Omental fat pad (tissue), 4 donors: ENCODE measurements around the gene CD81. TPM values are rescaled to one million over a fixed set of nuclear protein-coding genes. Genes with fewer than 3 reads are reported as not detected.

Source experiments
- ATAC-seq: fragments of 150-250 bp; one replicate; pipeline ENCODE4 v1.9.1; 2016; ENCODE audit warnings: mild to moderate bottlenecking, moderate library complexity; ENCODE audit not compliant: low FRiP score
- DNase-seq: peaks from one replicate; pipeline ENCODE4 v3.0.0-alpha.2; 2019; ENCODE audit warnings: low spot score
- total RNA-seq, 4 donors: library from RNA; depleted of rRNA; stranded (reverse); fragments of >200 nt; gene quantifications; one replicate each; pipeline ENCODE4 v1.1.0, GENCODE V29; 2016
- TF ChIP-seq, protein P1 (sequence below), 3 donors: fragments of 450-650 bp; IDR thresholded peaks; one replicate each; pipeline ENCODE4 v1.5.1; 2016 to 2017; ENCODE audit warnings: antibody characterized with exemption in 3 of 3, mild to moderate bottlenecking in 3 of 3, moderate library complexity in 2 of 3

Gene CD81
- total RNA-seq, 4 donors from 2014 or later = 540 to 765 (median 577) TPM

DNA sequence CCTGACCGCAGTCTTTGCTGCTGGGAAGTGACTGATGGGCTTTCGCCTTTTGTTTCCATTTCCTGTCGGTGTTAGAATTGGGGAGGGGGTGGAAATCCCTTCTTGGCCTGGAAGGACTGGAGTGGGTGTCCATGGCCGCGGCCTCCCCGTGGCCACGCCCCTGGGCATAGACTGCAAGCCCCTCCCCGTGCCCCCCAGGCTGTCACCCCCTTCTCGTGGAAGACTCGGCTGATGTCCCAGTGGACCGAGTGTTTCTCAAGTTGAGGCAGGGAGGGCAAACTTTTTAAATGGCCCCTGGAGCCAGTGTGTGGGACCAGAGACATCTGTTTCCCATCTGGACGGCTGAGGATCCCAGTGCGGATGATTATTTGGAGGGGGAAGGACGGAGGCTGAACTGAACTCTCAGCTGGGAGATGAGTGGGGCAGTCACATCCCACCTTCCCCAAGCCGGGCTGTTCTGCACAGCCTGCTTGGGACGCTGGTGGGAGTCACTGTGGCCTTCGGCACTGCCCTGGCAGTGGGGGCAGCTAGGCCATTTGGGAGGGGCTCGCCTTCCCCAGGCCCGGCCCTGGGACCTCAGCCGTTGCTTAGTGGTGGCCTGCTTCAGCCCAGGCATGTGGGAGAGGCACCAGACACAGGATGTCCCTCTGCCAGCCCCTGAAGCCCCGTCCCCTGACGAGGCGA is 1.6 kb downstream of the CD81 start:
- DNase-seq (no peak), ATAC-seq (peak; percentile 25)
- TF ChIP-seq, protein P1, sequence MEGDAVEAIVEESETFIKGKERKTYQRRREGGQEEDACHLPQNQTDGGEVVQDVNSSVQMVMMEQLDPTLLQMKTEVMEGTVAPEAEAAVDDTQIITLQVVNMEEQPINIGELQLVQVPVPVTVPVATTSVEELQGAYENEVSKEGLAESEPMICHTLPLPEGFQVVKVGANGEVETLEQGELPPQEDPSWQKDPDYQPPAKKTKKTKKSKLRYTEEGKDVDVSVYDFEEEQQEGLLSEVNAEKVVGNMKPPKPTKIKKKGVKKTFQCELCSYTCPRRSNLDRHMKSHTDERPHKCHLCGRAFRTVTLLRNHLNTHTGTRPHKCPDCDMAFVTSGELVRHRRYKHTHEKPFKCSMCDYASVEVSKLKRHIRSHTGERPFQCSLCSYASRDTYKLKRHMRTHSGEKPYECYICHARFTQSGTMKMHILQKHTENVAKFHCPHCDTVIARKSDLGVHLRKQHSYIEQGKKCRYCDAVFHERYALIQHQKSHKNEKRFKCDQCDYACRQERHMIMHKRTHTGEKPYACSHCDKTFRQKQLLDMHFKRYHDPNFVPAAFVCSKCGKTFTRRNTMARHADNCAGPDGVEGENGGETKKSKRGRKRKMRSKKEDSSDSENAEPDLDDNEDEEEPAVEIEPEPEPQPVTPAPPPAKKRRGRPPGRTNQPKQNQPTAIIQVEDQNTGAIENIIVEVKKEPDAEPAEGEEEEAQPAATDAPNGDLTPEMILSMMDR (IDR thresholded peaks at IDR 0.05) = no peak

DNA sequence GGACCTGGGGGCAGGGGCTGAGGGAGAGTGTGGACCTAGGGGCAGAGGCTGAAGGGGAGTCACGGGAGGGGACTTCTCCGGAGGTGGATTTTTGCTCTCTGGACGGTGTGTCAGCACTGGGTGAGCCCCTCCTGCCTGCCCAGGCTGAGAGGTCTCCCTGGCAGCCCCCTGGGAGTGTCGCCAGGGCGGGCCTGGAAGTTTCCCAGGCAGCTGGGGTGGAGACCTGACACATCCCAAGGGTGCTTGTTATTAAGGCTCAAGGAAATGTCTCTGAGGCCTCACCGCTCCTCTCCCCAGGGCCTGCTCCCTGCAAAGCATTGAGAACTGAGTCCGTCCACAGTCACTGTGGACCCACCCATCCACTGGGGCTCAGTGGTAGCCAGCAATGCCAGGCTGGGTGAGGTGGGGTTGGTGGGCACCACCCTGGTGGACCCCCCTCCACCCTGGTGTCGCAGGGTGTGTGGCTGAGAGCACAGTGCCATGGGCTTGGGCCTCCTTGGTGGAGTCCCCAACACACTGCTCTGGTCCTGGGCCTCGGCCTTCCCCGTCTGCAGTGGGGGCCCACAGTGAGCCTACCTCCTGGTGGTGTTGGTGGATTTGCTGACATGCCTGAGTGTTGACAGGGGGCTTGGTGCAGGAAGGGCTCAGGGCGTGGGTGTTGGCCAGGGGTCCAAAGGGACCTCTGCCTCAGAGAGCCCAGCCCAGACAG is 2.5 kb downstream of the CD81 start:
- no peak for ATAC-seq
- DNase-seq = no peak
- TF ChIP-seq, protein P1 (IDR thresholded peaks at IDR 0.05) = no peak

DNA sequence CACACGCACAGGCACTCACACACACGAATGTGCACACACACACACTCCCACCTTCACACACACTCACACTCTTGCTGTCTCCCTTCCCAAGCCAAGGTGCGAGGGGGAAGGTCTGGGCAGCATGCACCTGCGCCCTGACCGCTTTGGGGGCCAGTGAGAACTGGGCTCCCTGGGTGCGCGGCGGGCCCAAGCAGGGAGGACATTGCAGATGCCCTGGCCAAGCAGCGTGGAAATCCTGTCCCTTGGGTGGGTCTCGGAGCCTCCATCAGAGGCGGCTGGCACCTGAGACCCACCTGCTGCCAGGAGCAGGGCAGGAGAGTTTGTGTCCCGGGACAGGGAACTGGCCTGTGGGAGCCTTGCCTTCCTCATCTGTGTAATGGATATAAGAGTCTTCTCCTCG is 3.3 kb downstream of the CD81 start:
- TF ChIP-seq, protein P1 (IDR thresholded peaks at IDR 0.05) = no peak
- ATAC-seq (no peak), DNase-seq (no peak)

DNA sequence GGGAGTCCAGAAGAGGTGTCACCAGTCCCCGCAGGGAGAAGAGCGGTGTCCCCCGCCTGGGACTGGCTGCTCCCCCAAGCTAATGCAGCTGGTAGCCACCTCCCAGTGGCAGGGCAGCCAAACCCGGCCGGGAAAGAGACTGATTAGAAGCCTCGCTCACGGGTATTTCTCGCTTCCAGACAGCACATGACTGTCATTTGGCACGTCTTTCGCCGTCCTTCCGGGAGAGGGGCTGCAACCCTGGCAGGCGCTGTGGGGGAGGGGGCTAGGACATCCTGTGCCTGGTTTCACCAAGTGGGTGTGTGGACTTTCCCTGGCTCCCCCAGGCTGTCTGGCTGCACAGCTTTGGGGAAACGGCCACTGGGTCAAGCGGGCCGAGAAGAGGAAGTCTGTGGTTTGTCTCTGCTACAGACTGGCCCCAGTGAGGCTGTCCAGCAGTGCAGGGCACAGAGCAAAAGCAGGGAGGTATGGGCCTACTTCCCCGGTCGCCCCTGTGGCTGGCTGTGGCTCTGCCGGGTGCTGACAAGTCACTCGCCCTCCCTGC is 3.8 kb downstream of the CD81 start:
- ATAC-seq (no peak), DNase-seq (no peak)
- TF ChIP-seq, protein P1 (IDR thresholded peaks at IDR 0.05) = no peak

DNA sequence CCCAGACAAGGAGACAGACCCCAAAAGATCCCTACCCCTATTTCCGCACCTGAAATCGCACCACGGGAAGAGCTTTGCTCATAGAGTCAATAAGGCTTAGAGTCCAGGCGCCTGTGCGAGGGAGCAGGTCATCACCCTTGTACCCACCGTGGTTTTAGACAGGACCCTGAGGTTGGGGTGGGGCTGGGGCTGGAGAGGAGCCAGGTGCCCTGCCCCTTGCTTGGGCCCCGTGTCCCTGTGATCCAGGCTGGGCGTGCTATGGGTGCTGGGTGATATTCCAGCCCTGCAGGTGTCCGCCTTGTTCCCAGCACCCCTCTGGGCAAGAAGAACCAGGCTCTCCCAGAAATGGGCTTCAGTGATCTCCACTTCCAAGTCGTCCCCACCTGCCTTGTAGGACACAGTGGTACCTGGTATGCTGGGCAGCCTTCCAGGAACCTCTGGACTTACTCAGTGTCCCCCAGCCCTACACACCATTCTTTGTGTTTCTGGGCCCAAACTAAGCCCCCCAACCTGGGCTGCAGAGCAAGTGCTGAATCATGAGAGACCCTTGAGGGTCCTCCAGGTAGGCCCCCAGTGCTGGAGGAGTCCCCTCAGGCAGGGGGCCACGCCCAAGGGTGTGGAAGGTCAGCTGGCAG is 4.5 kb downstream of the CD81 start:
- TF ChIP-seq, protein P1 (IDR thresholded peaks at IDR 0.05) = no peak
- DNase-seq (no peak), ATAC-seq (no peak)

- no peak for ATAC-seq
- DNase-seq = no peak
- TF ChIP-seq, protein P1 (IDR thresholded peaks at IDR 0.05) = no peak
Observed at GRCh38 chr11:2382129-2382517, 5.0 kb downstream of the CD81 start.
